M059J (cell line): Measurements from ENCODE around the gene ASTN2. TPM values are rescaled to one million over a fixed set of nuclear protein-coding genes. Genes with fewer than 3 reads are reported as not detected.
A peak's percentile ranks its signal among the peaks of the same experiment; 100 is the strongest.

ENCODE experiments used
- DNase-seq: peaks from one replicate; pipeline ENCODE4 v3.0.0-alpha.2; 2012; ENCODE audit warnings: low read depth
- total RNA-seq: library from RNA; depleted of rRNA; stranded (reverse); fragments of >200 nt; shearing (Covaris generic); gene quantifications from 2 replicates; pipeline ENCODE4 v1.2.3, GENCODE V29; 2014

The ASTN2 gene
- total RNA-seq, 1 experiment from 2014 or later, result 4.2 TPM

DNA sequence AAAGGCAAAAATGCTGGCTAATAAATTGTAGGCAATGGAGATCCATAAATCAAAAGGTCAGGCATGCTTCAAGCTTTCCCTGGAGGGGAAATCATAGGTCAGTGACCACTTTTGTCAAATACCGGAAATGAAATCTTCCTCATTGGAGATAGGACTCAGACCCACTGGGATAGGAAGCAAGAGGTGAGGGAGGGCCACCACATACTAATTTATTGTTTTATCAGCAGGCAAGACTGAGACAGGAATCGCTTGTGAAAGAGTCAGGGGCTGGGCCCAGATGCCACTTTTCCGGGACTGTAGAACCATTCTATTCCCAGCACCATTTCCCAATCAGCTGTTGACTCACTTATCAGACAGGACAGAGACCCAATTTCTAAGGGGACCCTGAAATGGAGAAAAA, 984.0 kb downstream of the ASTN2 start:
- no peak for DNase-seq

DNA sequence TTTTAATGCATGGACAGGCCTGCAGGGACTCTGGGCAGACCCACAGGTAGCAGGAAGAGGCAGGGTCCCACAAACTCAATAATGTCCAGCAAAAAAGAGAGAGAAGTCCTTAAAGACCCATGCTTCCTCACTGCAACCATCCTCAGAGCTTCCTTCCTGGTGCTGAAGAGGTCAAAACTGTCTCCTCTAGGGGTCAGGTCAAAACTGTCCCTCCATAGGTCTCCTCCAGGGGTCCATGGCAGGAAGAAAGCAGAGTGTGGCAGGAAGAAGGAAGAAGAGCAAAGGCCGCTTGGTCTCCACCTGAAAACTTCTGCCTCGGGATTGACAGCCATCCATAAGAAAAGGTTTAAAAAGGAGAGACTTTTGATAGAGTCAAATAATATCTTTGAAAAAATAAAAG, 989.6 kb downstream of the ASTN2 start:
- no peak for DNase-seq

DNA sequence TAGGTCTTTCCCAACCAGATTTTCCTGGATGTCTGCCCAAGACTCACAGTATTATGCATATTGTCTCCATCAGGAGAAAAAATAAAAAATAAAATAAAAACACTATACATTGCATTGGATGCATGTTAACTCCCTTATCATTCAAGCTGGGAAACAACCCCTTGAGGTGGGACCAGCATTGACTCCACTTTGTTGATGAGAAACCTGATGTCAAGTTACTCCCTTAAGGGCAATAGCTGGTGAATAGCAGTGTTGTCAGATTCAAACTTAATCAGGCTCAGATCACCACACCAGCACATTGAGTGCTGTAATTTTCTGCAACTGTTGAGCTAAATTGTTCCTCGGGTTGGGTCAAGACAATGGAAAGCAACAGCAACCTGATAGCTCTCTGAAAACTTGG, 991.7 kb downstream of the ASTN2 start:
- DNase-seq, result no peak

DNA sequence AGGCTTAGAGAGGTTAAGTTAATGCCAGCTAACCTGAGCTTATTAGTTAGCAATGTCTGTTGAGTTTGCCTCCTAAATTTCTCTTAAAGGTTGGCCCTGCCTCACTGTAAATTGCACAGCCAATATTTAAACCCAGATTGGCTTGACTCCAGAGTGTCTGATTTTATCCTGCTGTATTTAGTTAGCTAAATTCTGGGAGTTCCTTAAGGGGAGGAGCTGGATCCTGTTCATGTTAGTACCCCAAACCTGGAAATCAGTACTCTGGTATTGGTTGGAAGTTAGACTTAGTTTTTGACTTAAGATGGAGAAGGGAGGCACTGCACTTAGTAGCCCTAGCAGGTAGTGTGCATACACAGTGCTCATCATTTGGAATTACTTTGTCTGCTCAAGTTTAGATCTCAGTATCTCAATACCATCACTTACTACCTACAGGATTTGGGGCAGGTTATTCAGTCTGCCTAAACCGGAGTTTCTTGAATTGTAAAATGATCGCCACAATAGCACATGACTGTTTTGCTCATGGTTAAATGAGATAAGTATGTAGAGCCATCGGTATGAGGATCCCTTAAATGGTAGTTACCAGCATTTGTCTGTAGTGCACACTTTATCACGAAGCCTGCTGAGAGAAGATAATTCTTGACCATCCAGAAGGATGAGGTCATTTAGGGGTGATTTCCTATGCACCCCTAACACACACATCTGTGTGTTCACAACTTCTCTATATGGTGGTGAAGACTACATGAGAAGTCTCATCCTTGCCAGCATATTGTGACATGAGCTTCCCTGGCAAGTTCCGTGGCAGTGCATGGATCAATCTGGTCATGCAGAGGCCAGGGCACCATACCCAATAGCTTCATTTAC, 992.5 kb downstream of the ASTN2 start:
- no peak for DNase-seq

DNA sequence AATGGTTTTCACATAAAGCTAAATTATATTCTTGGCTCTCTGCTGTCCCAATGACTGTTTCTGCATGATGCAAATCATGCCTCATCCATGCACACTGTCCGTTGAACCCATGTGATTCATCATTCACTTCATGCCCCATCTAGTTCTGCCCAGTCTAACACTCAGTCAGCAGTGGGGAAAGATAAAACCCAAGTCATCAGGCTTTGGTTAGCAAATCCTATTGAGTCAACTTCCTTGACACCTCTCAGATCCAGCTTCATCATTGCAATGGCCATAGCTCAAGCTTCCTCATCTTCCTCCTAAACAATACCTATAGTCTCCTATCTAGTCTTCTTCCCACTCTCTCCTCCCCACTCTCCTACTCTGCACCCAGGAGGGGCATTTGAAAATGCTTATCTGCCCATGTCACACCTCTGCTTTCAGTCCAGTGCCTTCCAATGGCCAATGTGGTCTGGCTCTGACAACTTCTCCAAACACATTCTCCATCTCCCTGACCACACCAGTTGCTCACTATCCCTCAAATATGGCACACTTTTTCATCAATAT, 993.8 kb downstream of the ASTN2 start:
- DNase-seq, result peak; percentile 34

DNA sequence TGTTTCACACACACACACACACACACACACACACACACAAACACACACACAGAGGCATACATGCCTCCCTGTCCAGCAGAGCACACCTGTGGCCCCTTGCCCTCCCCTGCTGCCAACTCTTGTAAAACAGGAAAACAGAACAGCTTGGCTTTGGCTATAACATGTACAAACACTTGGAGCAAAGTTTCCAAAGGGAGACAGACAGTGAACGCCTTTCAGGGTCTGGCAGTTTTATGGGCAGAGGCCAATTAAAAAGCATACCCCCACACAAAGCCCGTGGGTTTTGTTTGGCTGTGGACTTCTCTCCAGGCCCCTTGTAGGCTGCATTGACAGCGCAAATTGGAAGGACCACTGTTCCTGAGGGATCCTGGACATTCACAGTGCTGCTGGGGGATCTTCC, 995.7 kb downstream of the ASTN2 start:
- no peak for DNase-seq

DNA sequence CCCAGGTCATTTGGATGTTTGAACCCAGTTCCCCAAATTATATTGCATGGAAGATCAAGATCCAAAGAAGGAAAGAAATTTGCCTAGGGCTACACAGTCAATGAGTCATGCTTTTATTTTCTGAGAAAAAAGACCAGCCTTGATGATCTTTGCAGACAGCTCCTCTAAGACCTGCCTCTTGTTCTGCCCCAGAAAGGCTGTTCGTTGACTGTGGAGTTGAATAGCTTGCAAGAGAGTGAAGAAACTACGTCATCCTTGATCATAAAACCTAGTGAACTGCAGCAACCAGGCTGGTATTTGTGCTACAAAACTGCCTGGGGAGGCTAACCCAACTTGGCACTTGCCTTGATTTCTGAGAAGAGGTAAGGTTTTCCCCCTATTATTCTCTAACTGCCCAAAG, 997.4 kb downstream of the ASTN2 start:
- DNase-seq, result peak; percentile 90

DNA sequence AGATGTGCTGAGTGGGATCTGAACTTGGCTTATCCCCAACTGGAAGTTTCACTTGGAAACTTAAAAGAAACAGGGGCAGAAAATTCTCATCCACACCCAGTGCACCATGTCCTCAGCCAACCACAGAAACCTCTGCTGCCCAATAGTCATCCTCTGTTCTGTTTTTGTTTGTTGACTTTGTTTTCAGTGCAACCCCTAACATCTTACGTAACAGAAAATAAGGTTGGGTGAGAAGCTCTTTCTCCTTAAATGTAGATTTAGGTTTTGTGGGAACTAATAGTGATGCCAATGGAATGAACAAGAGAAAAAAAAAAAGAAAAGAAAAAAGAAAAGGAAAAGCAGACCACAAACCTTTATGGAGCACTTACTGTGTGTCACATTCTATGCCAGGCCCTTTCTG, 998.4 kb downstream of the ASTN2 start:
- peak; percentile 12 for DNase-seq

DNA sequence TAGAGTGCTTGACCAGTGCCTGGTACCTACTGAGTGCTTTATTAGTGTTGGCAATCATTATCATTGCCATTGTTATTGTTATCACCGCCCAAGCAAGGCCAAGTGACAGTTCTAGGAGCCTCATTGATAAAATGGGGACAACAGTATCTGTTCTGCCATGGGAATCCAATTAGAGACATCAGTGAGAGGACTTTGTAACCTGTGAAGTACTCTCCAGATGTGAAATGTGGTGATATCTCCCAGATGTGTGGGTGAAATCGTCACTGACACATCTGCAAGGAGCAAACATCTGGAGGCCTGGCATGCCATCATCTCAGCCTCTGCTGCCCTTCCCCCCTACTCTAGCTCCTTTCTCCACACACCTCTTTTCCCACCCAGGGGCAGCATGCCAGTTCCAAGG, 1000.5 kb downstream of the ASTN2 start:
- no peak for DNase-seq

DNA sequence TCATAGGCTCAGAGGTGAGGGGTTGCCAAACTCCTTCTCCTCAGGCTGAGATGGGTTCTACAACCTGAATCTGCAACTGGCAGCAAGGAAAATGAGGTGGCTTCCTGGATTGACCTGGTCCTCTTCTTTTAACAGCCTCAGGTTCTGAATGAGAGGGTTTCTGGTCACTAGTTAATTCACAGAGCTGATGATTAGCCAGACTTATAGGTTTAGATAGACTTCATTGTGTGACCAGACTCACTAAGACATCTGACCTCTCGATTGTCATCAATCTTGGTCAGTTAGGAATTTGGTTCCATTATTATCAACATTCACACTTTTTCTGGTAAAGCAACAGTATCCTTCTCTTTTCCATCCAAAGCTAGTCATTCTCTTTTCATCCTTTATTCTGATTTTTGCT, 1003.4 kb downstream of the ASTN2 start:
- no peak for DNase-seq

DNA sequence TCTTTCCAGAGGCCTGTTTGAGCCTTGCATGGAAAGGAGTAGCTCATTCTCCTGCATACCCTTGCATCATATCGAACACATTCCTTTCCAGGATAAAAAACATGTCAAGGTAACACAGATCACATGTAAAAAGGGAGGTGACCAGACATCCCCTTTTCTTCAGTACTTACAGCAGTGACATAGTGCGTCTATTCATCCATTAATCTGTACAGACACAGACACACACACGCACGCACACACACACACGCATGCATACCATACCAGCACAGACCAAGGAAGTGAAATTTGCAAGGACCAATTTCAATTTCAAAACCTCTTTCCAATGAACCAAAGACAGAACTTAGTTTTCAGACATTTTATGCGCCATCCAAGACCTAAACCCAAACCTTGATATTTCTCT, 1005.2 kb downstream of the ASTN2 start:
- no peak for DNase-seq

DNA sequence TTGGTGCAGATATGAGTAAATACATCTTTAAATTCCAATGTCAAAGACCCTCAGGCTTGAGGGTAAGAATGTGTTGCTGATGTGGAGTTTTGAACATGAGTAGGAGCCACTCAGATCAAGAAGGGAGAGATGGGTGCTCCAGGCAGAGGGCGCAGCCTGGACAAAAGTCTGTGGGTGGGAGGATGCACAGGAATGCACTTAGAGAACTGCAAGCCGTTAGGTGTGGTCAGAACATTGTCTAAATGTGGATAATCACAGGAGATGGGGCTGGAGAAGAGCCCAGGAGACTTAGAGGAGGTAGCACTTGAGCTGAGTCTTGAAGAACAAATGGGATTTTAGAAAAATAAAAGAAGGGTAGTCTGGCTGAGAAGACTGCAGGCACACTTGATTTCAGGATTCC, 1005.7 kb downstream of the ASTN2 start:
- DNase-seq, result no peak

DNA sequence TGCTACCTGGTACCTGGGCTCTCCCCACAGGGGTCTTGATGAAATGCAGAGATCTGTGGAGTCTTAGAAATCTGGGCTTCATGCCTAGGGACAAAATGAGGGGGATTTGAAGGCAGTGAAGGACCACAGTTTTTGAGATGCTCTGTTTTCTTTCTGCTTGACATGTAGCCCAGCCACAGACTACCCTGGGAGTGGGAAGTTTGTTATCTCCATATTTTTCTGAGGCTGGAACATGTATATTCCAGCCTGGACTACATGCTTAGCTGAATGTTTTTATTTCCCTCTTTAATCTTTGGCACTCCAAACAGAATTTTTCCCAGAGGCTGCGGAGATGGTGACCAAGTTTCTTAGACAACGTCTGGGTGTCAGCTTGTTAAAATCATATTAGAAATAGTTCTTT, 1008.4 kb downstream of the ASTN2 start:
- no peak for DNase-seq

DNA sequence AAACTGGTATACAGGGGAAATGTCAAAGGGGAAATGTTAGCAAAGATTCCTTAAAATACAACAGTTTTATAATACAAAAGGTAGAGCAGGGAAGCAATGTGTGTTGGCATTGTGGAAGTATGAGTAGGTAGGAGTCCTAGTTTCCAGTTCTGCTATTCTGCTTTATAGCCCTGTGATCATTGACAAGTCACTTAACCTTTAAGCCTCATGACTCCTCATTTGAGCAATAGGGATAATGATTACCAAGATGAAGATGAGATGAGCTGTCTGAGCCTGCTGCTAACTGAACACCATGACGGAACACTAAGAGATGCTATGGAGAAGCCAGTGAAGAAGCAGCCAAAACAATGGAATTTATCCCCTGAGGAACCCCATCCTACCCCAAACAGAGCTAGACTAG, 1009.5 kb downstream of the ASTN2 start:
- DNase-seq, result no peak

DNA sequence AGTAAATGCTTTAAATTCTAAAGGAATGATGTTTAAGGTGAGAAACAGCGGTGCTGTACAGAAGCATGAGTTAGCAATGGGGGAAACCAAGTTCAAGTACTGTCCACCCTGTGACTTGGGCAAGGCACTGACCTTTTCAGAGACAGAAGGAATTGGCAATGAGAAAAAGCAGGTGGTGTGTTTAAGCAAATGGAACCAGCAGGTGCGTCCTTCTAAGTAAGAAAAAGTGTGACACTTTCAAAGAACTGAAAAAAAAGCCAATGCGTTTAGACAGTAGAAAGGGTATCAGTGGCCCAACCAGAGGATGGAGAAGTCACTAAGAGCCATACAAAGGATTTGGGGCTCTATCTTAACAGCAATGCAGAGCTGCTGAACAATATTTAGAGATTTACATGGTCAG, 1010.6 kb downstream of the ASTN2 start:
- DNase-seq, result no peak

DNA sequence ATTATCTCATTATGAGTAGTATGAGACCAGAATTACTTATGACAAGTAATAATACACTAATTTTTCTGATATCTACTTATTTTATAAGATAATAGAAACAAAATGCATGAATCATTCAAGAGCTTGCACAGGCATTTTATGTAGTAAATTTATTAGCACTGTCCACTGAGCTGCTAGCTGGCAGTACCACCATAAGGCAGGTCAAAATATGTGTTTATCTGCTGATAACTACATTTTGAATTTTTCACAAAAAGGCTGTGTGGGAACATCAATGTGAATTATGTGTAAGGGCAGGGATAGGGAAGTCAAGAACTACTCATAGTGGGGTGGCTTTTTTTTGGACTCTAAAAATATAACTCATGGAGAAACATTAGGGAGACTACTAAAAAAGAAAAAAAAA, 1011.7 kb downstream of the ASTN2 start:
- DNase-seq, result no peak

DNA sequence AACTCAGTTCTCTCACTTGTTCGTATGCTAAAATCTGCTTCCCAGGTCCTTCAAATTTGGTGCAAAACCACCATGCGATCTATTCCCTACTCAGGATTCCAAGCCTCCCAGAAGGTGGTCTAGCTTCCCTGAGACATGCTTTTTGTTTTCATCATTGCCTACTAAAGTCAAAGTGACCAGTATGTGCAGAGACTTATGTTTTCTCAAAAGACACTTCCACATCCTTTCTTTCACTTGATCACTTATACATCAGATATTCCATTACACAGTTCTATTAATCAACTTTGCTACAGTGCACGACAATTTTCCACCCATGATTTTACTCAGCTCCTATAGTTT, 1019.2 kb downstream of the ASTN2 start:
- DNase-seq, result no peak

DNA sequence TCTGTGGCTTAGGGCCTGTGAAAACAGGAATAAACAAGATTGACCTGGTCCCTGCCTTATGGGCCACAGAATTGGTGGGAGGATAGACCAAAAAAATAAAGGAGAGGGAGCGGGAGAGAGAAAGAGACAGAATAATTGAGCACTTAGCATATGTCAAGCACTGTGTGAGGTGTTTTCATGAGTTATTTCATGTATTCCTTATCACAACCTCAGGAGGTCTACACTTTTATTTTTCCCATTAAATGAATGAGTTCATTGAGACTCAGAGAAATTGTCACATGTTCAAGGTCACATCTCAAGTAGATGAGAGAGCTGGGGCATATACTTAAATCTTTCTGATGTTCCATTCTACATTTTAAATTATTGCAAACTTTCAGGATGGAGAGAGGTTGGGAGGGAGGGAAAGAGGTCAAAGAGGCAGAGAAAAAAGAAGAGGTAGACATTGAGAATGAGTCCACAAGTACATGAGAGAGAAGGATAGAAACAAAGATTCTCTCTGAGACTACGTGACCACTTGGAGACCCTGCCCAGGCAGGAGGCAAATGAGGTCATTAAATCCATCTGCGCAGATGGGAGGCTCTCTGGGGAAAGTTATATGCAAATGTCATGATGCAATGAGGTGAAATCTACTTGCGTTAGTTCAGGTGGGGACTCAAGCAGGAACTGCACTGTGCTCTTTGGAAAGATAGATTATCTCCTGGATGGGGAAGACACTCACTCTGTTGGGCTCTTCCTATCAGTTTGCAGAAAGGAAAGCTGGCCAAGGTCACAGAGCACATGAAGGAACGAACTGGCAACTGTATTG, 1019.8 kb downstream of the ASTN2 start:
- no peak for DNase-seq

DNA sequence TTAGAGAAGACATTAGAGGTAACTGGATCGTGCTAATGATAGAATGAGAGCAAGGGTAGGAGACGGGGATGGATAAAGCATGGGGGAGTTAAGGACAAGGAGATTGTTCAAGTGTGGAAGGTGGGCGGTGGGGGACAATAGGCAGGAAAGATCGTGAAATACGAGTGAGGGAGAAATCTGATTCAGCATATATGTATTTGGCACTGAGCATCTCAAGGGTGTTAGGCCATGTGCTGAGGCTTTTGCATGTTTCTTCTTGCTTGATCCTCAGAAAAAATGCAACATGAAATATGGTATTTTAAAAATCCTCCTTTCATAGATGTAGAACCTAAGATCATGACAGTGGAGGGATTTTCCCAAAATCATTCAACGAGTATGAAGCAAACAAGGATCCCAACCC, 1020.8 kb downstream of the ASTN2 start:
- no peak for DNase-seq

DNA sequence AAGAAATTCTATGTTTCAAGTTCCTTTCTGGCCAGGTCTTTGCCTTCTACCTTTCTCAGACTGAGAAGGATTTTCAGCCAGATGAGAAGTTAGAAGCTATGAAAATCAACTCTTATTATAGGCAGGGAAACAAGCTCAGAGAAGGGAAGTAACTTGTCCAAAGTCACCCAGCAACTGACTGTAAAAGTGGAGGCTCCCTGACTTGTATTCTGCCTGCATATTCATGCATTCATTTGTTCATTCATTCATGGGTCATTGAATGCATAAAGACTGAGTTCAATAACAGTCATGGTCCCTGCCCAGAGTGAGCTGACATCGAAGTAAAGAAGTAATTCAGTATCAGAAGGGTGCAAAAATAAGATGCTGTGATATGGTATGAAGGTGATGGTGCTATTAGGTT, 1021.7 kb downstream of the ASTN2 start:
- DNase-seq, result no peak

DNA sequence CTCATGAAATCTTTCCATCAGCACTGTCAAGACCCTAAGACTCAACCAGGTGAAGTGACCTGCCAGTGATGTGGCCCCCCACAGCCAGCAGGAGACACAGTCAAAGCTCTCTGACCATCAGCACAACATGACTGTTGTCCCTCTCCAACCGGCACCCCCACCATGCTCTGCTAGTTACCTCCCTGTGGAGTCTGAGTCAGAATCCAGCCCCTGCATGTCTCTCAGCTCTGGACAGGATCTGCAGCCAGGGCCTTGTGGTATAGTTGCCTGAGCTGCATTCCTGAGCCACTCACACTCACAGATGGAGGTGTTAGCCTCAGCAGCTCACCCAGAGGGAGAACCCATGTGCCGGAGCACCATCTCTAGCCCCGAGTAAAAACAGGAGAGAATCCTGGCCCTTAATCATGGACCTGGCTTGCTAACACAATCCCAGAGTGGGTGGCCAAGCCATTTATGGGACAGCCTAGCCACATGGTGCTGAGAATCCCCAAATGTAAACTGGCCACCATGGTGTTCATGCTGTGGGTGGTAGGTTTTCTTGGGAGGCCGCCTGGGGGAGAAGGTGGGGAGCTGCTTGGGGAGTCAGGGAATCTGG, 1023.5 kb downstream of the ASTN2 start:
- peak; percentile 82 for DNase-seq
